IMR-90 (cell line): ENCODE results near the gene RNF141. TPM values are rescaled to one million over a fixed set of nuclear protein-coding genes. Genes with fewer than 3 reads are reported as not detected.

Source experiments
- ATAC-seq: fragments of 200-7000 bp; cut with Tn5 transposase; 2 replicates; pipeline ENCODE4 v1.9.1; 2020; ENCODE audit warnings: low read depth, mild to moderate bottlenecking, moderate library complexity
- BruUV-seq: library from RNA; stranded (reverse); fragments of 400-500 nt; replicated peaks from 2 replicates; lab custom pipeline; 2021; lab: Mats Ljungman, UMichigan
- CTCF ChIA-PET: fragments of 300-600 bp; formaldehyde crosslinking; extraction: SDS; loops from one replicate; lab custom pipeline; 2021; ENCODE audit warnings: antibody characterized with exemption; lab: Yijun Ruan, JAX
- POLR2A ChIA-PET: fragments of 300-600 bp; sonication (Branson Sonifier 250); formaldehyde crosslinking; loops from one replicate; lab custom pipeline; 2022; ENCODE audit warnings: antibody characterized with exemption; ENCODE audit not compliant: unreplicated experiment; lab: Charles Lee
- DNase-seq: peaks from one replicate; pipeline ENCODE4 v3.0.0; 2013
- H2AFZ ChIP-seq: replicated peaks from 2 replicates; pipeline ENCODE3; 2013; ENCODE audit warnings: low read length, mild to moderate bottlenecking; ENCODE audit not compliant: poor library complexity
- H2AK5ac ChIP-seq: 2 replicates; pipeline ENCODE4 v1.6.1; 2013; ENCODE audit warnings: low read depth, low read length, inconsistent platforms
- H2AK9ac ChIP-seq: replicated peaks from 2 replicates; pipeline ENCODE3; 2013; ENCODE audit warnings: mild to moderate bottlenecking, low read depth, low read length, moderate library complexity; ENCODE audit not compliant: poor library complexity
- H2BK120ac ChIP-seq: 2 replicates; pipeline ENCODE4 v1.6.1; 2013; ENCODE audit warnings: low read depth, low read length, inconsistent platforms
- H2BK15ac ChIP-seq: 3 replicates; pipeline ENCODE4 v1.6.1; 2013; ENCODE audit warnings: low read depth, low read length, inconsistent platforms
- H2BK20ac ChIP-seq: 2 replicates; pipeline ENCODE4 v1.6.1; 2013; ENCODE audit warnings: low read depth, mild to moderate bottlenecking, inconsistent platforms, low read length, moderate library complexity
- H2BK5ac ChIP-seq: 2 replicates; pipeline ENCODE4 v1.6.1; 2013; ENCODE audit warnings: mild to moderate bottlenecking, low read depth, low read length, inconsistent platforms; ENCODE audit not compliant: poor library complexity, severe bottlenecking
- H3K14ac ChIP-seq: replicated peaks from 2 replicates; pipeline ENCODE4 v1.6.1; 2013; ENCODE audit warnings: low read depth, low read length, inconsistent platforms
- H3K18ac ChIP-seq: 2 replicates; pipeline ENCODE4 v1.6.1; 2013; ENCODE audit warnings: low read depth, low read length, control low read depth
- H3K23ac ChIP-seq: 2 replicates; pipeline ENCODE4 v1.6.1; 2013; ENCODE audit warnings: low read depth, low read length, inconsistent platforms
- H3K27ac ChIP-seq: 2 replicates; pipeline ENCODE4 v1.5.1; 2013; ENCODE audit warnings: mild to moderate bottlenecking, control low read depth, low read length; ENCODE audit not compliant: insufficient read depth
- H3K27me3 ChIP-seq: 2 replicates; pipeline ENCODE4 v1.6.1; 2013; ENCODE audit warnings: low read length; ENCODE audit not compliant: control insufficient read depth, insufficient read depth
- H3K36me3 ChIP-seq: 2 replicates; pipeline ENCODE4 v1.6.1; 2013; ENCODE audit warnings: low read length, mixed read lengths; ENCODE audit not compliant: control insufficient read depth, insufficient read depth
- H3K4ac ChIP-seq: 2 replicates; pipeline ENCODE4 v1.6.1; 2013; ENCODE audit warnings: low read depth, low read length, inconsistent platforms
- H3K4me1 ChIP-seq: 2 replicates; pipeline ENCODE4 v1.6.1; 2013; ENCODE audit warnings: low read length, mixed read lengths; ENCODE audit not compliant: control insufficient read depth, insufficient read depth
- H3K4me2 ChIP-seq: 2 replicates; pipeline ENCODE4 v1.6.1; 2013; ENCODE audit warnings: low read depth, mild to moderate bottlenecking, control low read depth, low read length, moderate library complexity
- H3K4me3 ChIP-seq: 2 replicates; pipeline ENCODE4 v1.5.1; 2013; ENCODE audit warnings: low read depth, mild to moderate bottlenecking, control low read depth, low read length, moderate library complexity; ENCODE audit not compliant: insufficient read depth
- H3K56ac ChIP-seq: 2 replicates; pipeline ENCODE4 v1.6.1; 2013; ENCODE audit warnings: low read length, inconsistent platforms; ENCODE audit not compliant: insufficient read depth; ENCODE audit errors: extremely low read depth
- H3K79me1 ChIP-seq, 2 experiments: 2 replicates each; pipeline ENCODE4 v1.6.1; 2013; ENCODE audit warnings: low read length in 2 of 2, inconsistent platforms in 1 of 2, low read depth in 1 of 2
- H3K9ac ChIP-seq: 2 replicates; pipeline ENCODE4 v1.6.1; 2013; ENCODE audit warnings: low read depth, low read length, control low read depth
- H3K9me1 ChIP-seq: 2 replicates; pipeline ENCODE4 v1.6.1; 2013; ENCODE audit warnings: low read length, inconsistent platforms; ENCODE audit not compliant: insufficient read depth
- H3K9me3 ChIP-seq: 2 replicates; pipeline ENCODE4 v1.6.1; 2013; ENCODE audit warnings: low read length; ENCODE audit not compliant: control insufficient read depth, insufficient read depth
- H4K20me1 ChIP-seq: 2 replicates; pipeline ENCODE4 v1.6.1; 2013; ENCODE audit warnings: low read length, inconsistent platforms; ENCODE audit not compliant: insufficient read depth
- H4K5ac ChIP-seq: 2 replicates; pipeline ENCODE4 v1.6.1; 2013; ENCODE audit warnings: mild to moderate bottlenecking, low read depth, low read length, control low read depth
- H4K8ac ChIP-seq, 2 experiments: 2 replicates each; pipeline ENCODE4 v1.6.1; 2013; ENCODE audit warnings: low read depth in 2 of 2, low read length in 2 of 2, control low read depth in 1 of 2, inconsistent platforms in 1 of 2
- H4K91ac ChIP-seq: 2 replicates; pipeline ENCODE4 v1.6.1; 2013; ENCODE audit warnings: low read depth, low read length, inconsistent platforms; ENCODE audit not compliant: insufficient read depth
- BHLHE40 ChIP-seq: fragments of 150-350 bp; IDR thresholded peaks from 2 replicates; pipeline ENCODE4 v1.6.1; 2016; ENCODE audit warnings: mild to moderate bottlenecking, low read depth, low read length
- CEBPB ChIP-seq: IDR thresholded peaks from 2 replicates; pipeline ENCODE4 v1.6.1; 2012; ENCODE audit warnings: low read depth, low read length, improper control_type of control experiment
- CHD1 ChIP-seq: IDR thresholded peaks from 2 replicates; pipeline ENCODE4 v1.6.1; 2012; ENCODE audit warnings: low read depth, low read length, improper control_type of control experiment
- MAFK ChIP-seq: IDR thresholded peaks from 2 replicates; pipeline ENCODE4 v1.6.1; 2012; ENCODE audit warnings: low read depth, low read length, improper control_type of control experiment
- MXI1 ChIP-seq: IDR thresholded peaks from 2 replicates; pipeline ENCODE4 v1.6.1; 2012; ENCODE audit warnings: low read depth, mild to moderate bottlenecking, low read length, moderate library complexity, borderline replicate concordance
- NFE2L2 ChIP-seq: fragments of 150-350 bp; IDR thresholded peaks from 2 replicates; pipeline ENCODE4 v1.6.1; 2016; ENCODE audit warnings: low read depth, mild to moderate bottlenecking, low read length
- RCOR1 ChIP-seq: IDR thresholded peaks from 2 replicates; pipeline ENCODE4 v1.6.1; 2012; ENCODE audit warnings: mild to moderate bottlenecking, low read length, improper control_type of control experiment; ENCODE audit not compliant: insufficient replicate concordance
- WGBS, 2 experiments: methylation state at CpG; one replicate each; pipeline versions ENCODE4 v1.1.5 to v1.1.7; 2013; ENCODE audit warnings: missing lambda C conversion rate in 2 of 2; ENCODE audit not compliant: insufficient read length in 1 of 2; ENCODE audit errors: extremely low coverage in 2 of 2; 5-methylcytosine and 5-hydroxymethylcytosine counted together
- dilution Hi-C: fragments of 300-500 bp; cut with HindIII; formaldehyde crosslinking; loops from one replicate; pipeline ENCODE4 v1.14.3; 2018; ENCODE audit warnings: low sequenced_read_pairs; ENCODE audit not compliant: unreplicated experiment
- in situ Hi-C: fragments of 300-500 bp; cut with MboI; formaldehyde crosslinking; loops from 3 replicates; pipeline ENCODE4 v1.14.3; 2019; ENCODE audit warnings: low sequenced_read_pairs, inconsistent platforms, mixed read lengths
- intact Hi-C: fragments of 100-400 bp; cut with micrococcal nuclease; formaldehyde crosslinking; loops from 2 replicates; pipeline ENCODE4 v1.10.0; 2022
- polyA plus RNA-seq, 3 experiments: library from polyadenylated mRNA; depleted of rRNA; stranded (reverse); fragments of >200 nt; gene quantifications; 2 replicates each; pipeline ENCODE4 v1.2.3, GENCODE V29; 2012; ENCODE audit warnings: low replicate concordance in 1 of 3
- total RNA-seq: library from RNA; depleted of rRNA; stranded (reverse); fragments of >200 nt; gene quantifications from 2 replicates; pipeline ENCODE4 v1.2.3, GENCODE V29; 2012
- TF ChIP-seq, protein P1 (sequence below): conservative IDR thresholded peaks from 2 replicates; pipeline ENCODE4 v1.5.1; 2012; ENCODE audit warnings: mild to moderate bottlenecking, low read depth, low read length, improper control_type of control experiment
- TF ChIP-seq, protein P2 (sequence below): fragments of 150-350 bp; IDR thresholded peaks from 2 replicates; pipeline ENCODE4 v1.6.1; 2016; ENCODE audit warnings: low read depth, mild to moderate bottlenecking, low read length, moderate library complexity, borderline replicate concordance

Gene RNF141
- total and polyA plus RNA-seq, 2 of the 4 experiments (the other 2 are of a cell fraction): 13.8 to 18.6 TPM

DNA sequence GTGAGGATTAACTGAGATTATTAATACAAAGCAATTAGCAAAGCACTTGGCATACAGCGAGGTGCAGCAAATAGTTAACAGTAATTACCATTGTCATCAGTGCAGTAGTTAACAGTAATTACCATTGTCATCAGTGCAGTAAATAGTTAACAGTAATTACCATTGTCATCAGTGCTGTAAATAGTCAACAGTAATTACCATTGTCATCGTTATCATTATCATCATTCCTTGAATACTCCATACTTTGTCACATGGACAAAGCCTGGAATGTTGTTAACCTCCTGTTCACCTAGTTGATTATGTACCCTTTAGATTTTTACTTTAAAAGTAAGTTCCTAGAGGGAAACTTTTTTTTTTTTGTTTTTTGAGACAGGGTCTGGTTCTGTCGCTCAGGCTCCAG is 47.0 kb upstream of the RNF141 start:
- Histone ChIP-seq H3K9me3 (no peaks in the 10 kb centered on the region), H2BK5ac (no peak overlapping the region), H2AK5ac (no peak overlapping the region), H3K4me2 (no peak overlapping the region), H3K4ac (no peak overlapping the region), H3K79me1 (peaks cover 0 to 32% of the 10 kb centered on the region in 2 experiments; a peak in 3 of 4 replicates), H4K5ac (no peak overlapping the region), H2BK20ac (no peak overlapping the region), H3K9ac (no peak overlapping the region), H4K8ac (no peak overlapping the region), H2BK15ac (no peak overlapping the region), H3K36me3 (peaks cover 22% of the 10 kb centered on the region), H4K20me1 (no peaks in the 10 kb centered on the region), H3K56ac (no peak overlapping the region), H2AK9ac (no peak overlapping the region), H3K23ac (no peak overlapping the region), H3K27me3 (no peaks in the 10 kb centered on the region), H4K91ac (no peak overlapping the region), H2BK120ac (no peak overlapping the region), H3K14ac (no peak overlapping the region), H2AFZ (no peak overlapping the region), H3K4me1 (peaks cover 23% of the 10 kb centered on the region), H3K9me1 (peaks cover 35% of the 10 kb centered on the region), H3K18ac (no peak overlapping the region), H3K4me3 (no peak overlapping the region), H3K27ac (no peak overlapping the region)
- dilution Hi-C loops: no loop called here
- ChIA-PET POLR2A (interaction anchor here (0.6 kb wide), 1 partner anchor 147 kb away, joined by 3 read pairs; no protein-coding TSS in a partner anchor), CTCF (interaction anchor here (0.7 to 1.2 kb wide), 2 partner anchors 72 to 182 kb away, joined by 3 read pairs; no protein-coding TSS in a partner anchor)
- in situ Hi-C loops: no loop called here
- BruUV-seq: no TSS peak
- intact Hi-C loops: no loop called here
- no CpG with 5 or more reads among the region's 3 CpGs for whole genome bisulfite sequencing, 2 experiments
- ATAC-seq (no peak), DNase-seq (no peak)
- no peak for TF ChIP-seq CHD1
- TF ChIP-seq NFE2L2: no peak
- TF ChIP-seq MAFK: no peak
- no peak for TF ChIP-seq RCOR1
- TF ChIP-seq, protein P1, sequence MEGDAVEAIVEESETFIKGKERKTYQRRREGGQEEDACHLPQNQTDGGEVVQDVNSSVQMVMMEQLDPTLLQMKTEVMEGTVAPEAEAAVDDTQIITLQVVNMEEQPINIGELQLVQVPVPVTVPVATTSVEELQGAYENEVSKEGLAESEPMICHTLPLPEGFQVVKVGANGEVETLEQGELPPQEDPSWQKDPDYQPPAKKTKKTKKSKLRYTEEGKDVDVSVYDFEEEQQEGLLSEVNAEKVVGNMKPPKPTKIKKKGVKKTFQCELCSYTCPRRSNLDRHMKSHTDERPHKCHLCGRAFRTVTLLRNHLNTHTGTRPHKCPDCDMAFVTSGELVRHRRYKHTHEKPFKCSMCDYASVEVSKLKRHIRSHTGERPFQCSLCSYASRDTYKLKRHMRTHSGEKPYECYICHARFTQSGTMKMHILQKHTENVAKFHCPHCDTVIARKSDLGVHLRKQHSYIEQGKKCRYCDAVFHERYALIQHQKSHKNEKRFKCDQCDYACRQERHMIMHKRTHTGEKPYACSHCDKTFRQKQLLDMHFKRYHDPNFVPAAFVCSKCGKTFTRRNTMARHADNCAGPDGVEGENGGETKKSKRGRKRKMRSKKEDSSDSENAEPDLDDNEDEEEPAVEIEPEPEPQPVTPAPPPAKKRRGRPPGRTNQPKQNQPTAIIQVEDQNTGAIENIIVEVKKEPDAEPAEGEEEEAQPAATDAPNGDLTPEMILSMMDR: no peak
- TF ChIP-seq BHLHE40: no peak
- TF ChIP-seq, protein P2, sequence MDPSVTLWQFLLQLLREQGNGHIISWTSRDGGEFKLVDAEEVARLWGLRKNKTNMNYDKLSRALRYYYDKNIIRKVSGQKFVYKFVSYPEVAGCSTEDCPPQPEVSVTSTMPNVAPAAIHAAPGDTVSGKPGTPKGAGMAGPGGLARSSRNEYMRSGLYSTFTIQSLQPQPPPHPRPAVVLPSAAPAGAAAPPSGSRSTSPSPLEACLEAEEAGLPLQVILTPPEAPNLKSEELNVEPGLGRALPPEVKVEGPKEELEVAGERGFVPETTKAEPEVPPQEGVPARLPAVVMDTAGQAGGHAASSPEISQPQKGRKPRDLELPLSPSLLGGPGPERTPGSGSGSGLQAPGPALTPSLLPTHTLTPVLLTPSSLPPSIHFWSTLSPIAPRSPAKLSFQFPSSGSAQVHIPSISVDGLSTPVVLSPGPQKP: no peak
- no peak for TF ChIP-seq CEBPB
- no peak for TF ChIP-seq MXI1
